ENCODE data around the gene PPP4R3C. TPM values are rescaled to one million over a fixed set of nuclear protein-coding genes. Genes with fewer than 3 reads are reported as not detected.
"Not testable (repeated sequence)": the region's sequence is repeated elsewhere in the genome, so short reads cannot be mapped to it uniquely, and the experiment has no call there.

PPP4R3C gene
- total RNA-seq, result not detected
- polyA plus RNA-seq, result not detected

GRCh38 chrX:27463187-27463586 is at the start of gene PPP4R3C:
Gene PPP4R3C, minus strand, starts transcription at chrX:27463341. Its CDS starts 45 bp downstream, at chrX:27463296.
- DNase-seq, result no peak
- H3K9me3 Mint-ChIP-seq, result peaks cover 0 to 8% (median 1%) of the 10 kb centered on the region in 8 donors
- H3K36me3 Mint-ChIP-seq, result no peaks in the 10 kb centered on the region
- no peaks in the 10 kb centered on the region for H3K36me3 ChIP-seq (ENCODE audit: insufficient read depth, low read length)
- no peaks in the 10 kb centered on the region for H3K9me3 ChIP-seq (ENCODE audit: control insufficient read depth in 1 of 2, low read length in 2 of 2)
- ChIA-PET POLR2A (ENCODE audit: partially characterized antibody) (no interaction called here), CTCF (ENCODE audit: partially characterized antibody) (no interaction called here)
- H3K4me1 ChIP-seq (ENCODE audit: insufficient read depth, low read length), result no peaks in the 10 kb centered on the region
- no peak within 1 kb of the TSS for H3K27ac Mint-ChIP-seq
- H3K27me3 Mint-ChIP-seq, result no peaks in the 10 kb centered on the region
- H3K4me3 ChIP-seq (ENCODE audit: low read length in 2 of 2), result no peak within 1 kb of the TSS
- H3K27me3 ChIP-seq (ENCODE audit: insufficient read depth, low read length), result no peaks in the 10 kb centered on the region
- H3K4me1 Mint-ChIP-seq, result no peaks in the 10 kb centered on the region
- H3K27ac ChIP-seq (ENCODE audit: low read depth, low read length), result no peak within 1 kb of the TSS
- no peak within 1 kb of the TSS for H3K4me3 Mint-ChIP-seq
- intact Hi-C loops (cut with micrococcal nuclease), result no loop called here

DNA sequence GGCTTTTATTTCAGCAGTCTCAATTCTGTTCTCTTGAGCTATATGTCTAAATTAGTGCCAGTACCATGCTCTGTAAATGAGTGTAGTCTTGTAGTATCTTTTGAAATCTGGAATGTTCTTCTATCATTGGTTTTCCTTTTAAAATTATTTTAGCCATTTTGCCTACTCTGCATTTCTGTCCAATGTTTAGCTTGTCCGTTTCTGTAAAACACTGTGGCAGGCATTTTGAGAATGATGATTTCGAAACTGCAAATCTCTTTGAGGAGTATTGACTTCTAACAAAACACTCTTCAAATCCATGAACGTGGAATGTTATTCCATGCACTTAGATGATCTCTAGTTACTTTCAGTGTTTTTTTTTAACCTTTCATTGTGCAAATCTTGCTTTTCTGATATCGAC is 28.3 kb upstream of the PPP4R3C start:
- Mint-ChIP-seq H3K27me3 (no peaks in the 10 kb centered on the region), H3K36me3 (no peaks in the 10 kb centered on the region), H3K9me3 (peaks cover 0 to 14% (median under 1%) of the 10 kb centered on the region in 8 donors), H3K4me3 (no peak overlapping the region), H3K27ac (no peak overlapping the region), H3K4me1 (no peaks in the 10 kb centered on the region)
- CTCF ChIA-PET (ENCODE audit: partially characterized antibody), result no interaction called here
- POLR2A ChIA-PET (ENCODE audit: partially characterized antibody), result no interaction called here
- Histone ChIP-seq H3K4me1 (ENCODE audit: insufficient read depth, low read length) (no peaks in the 10 kb centered on the region), H3K27ac (ENCODE audit: low read depth, low read length) (no peak overlapping the region), H3K4me3 (ENCODE audit: low read length in 2 of 2) (no peak overlapping the region), H3K36me3 (ENCODE audit: insufficient read depth, low read length) (no peaks in the 10 kb centered on the region), H3K9me3 (ENCODE audit: control insufficient read depth in 1 of 2, low read length in 2 of 2) (no peaks in the 10 kb centered on the region), H3K27me3 (ENCODE audit: insufficient read depth, low read length) (no peaks in the 10 kb centered on the region)
- intact Hi-C loops (cut with micrococcal nuclease), result no loop called here
- DNase-seq, result no peak

DNA sequence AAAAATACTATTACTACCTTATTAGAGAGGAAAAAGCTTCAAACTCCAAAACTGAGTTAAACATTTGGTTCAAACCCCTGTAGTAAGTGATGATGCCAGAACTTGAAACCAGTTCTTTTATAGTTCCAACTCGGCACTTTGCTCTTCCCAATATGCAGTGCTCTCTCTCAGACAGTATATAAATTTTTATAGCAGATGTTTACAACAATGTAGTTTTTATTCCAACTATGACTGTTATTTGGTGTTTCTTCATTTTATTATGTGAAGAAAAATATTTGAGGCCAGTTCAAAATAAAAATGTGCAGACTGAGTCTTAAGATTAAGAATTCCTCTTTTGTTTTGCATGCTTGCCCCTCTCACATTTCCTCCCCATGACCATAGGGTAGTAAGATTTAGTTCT is 2.9 kb upstream of the PPP4R3C start:
- Mint-ChIP-seq H3K4me1 (no peaks in the 10 kb centered on the region), H3K27ac (no peak overlapping the region), H3K27me3 (no peaks in the 10 kb centered on the region), H3K36me3 (no peaks in the 10 kb centered on the region), H3K9me3 (peaks cover 0 to 10% (median 0%) of the 10 kb centered on the region in 8 donors), H3K4me3 (no peak overlapping the region)
- no peaks in the 10 kb centered on the region for H3K9me3 ChIP-seq (ENCODE audit: control insufficient read depth in 1 of 2, low read length in 2 of 2)
- no peaks in the 10 kb centered on the region for H3K36me3 ChIP-seq (ENCODE audit: insufficient read depth, low read length)
- POLR2A ChIA-PET (ENCODE audit: partially characterized antibody), result no interaction called here
- H3K27ac ChIP-seq (ENCODE audit: low read depth, low read length), result no peak overlapping the region
- intact Hi-C loops (cut with micrococcal nuclease), result no loop called here
- H3K4me1 ChIP-seq (ENCODE audit: insufficient read depth, low read length), result no peaks in the 10 kb centered on the region
- no peaks in the 10 kb centered on the region for H3K27me3 ChIP-seq (ENCODE audit: insufficient read depth, low read length)
- CTCF ChIA-PET (ENCODE audit: partially characterized antibody), result no interaction called here
- no peak for DNase-seq
- no peak overlapping the region for H3K4me3 ChIP-seq (ENCODE audit: low read length in 2 of 2)

- no peak for DNase-seq
- intact Hi-C loops (cut with micrococcal nuclease), result no loop called here
- Histone ChIP-seq H3K27ac (ENCODE audit: low read depth, low read length) (no peak overlapping the region), H3K4me1 (ENCODE audit: insufficient read depth, low read length) (no peaks in the 10 kb centered on the region), H3K4me3 (ENCODE audit: low read length in 2 of 2) (no peak overlapping the region), H3K27me3 (ENCODE audit: insufficient read depth, low read length) (no peaks in the 10 kb centered on the region), H3K36me3 (ENCODE audit: insufficient read depth, low read length) (no peaks in the 10 kb centered on the region), H3K9me3 (ENCODE audit: control insufficient read depth in 1 of 2, low read length in 2 of 2) (no peaks in the 10 kb centered on the region)
- Mint-ChIP-seq H3K27ac (no peak overlapping the region), H3K4me3 (no peak overlapping the region), H3K9me3 (peaks cover 0 to 8% (median 1%) of the 10 kb centered on the region in 8 donors), H3K4me1 (no peaks in the 10 kb centered on the region), H3K36me3 (no peaks in the 10 kb centered on the region), H3K27me3 (no peaks in the 10 kb centered on the region)
- CTCF ChIA-PET (ENCODE audit: partially characterized antibody), result no interaction called here
- POLR2A ChIA-PET (ENCODE audit: partially characterized antibody), result no interaction called here
These were observed 1.9 kb upstream of the PPP4R3C start for GRCh38 chrX:27465036-27465435.

DNA sequence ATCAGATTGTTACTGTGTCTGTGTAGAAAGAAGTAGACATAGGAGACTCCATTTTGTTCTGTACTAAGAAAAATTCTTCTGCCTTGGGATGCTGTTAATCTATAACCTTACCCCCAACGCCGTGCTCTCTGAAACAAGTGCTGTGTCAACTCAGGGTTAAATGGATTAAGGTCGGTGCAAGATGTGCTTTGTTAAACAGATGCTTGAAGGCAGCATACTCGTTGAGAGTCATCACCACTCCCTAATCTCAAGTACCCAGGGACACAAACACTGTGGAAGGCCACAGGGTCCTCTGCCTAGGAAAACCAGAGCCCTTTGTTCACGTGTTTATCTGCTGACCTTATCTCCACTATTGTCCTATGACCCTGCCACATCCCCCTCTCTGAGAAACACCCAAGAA is 4.0 kb downstream of the PPP4R3C start:
- DNase-seq; H3K4me3 ChIP-seq (ENCODE audit: low read length in 2 of 2); H3K9me3 Mint-ChIP-seq; CTCF ChIA-PET (ENCODE audit: partially characterized antibody); H3K4me3 Mint-ChIP-seq; H3K27ac Mint-ChIP-seq; H3K4me1 Mint-ChIP-seq; POLR2A ChIA-PET (ENCODE audit: partially characterized antibody); intact Hi-C loops (cut with micrococcal nuclease); H3K27me3 ChIP-seq (ENCODE audit: insufficient read depth, low read length); H3K36me3 ChIP-seq (ENCODE audit: insufficient read depth, low read length); H3K4me1 ChIP-seq (ENCODE audit: insufficient read depth, low read length); H3K27me3 Mint-ChIP-seq; H3K27ac ChIP-seq (ENCODE audit: low read depth, low read length); H3K36me3 Mint-ChIP-seq; H3K9me3 ChIP-seq (ENCODE audit: control insufficient read depth in 1 of 2, low read length in 2 of 2): not testable (repeated sequence)

DNA sequence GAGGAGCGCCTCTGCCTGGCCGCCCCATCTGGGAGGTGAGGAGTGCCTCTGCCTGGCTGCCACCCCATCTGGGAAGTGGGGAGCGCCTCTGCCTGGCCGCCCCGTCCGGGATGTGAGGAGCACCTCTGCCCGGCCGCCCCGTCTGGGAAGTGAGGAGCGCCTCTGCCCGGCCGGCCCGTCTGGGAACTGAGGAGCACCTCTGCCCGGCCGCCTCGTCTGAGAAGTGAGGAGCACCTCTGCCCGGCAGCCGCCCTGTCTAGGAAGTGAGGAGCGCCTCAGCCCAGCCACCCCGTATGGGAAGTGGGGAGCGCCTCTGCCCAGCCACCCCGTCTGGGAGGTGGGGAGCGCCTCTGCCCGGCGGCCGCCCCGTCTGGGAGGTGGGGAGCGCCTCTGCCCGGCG is 4.6 kb downstream of the PPP4R3C start:
- H3K27ac Mint-ChIP-seq; H3K36me3 Mint-ChIP-seq; H3K4me3 Mint-ChIP-seq; H3K36me3 ChIP-seq (ENCODE audit: insufficient read depth, low read length); H3K4me1 Mint-ChIP-seq; H3K27ac ChIP-seq (ENCODE audit: low read depth, low read length); H3K27me3 ChIP-seq (ENCODE audit: insufficient read depth, low read length); intact Hi-C loops (cut with micrococcal nuclease); H3K4me3 ChIP-seq (ENCODE audit: low read length in 2 of 2); H3K4me1 ChIP-seq (ENCODE audit: insufficient read depth, low read length); CTCF ChIA-PET (ENCODE audit: partially characterized antibody); POLR2A ChIA-PET (ENCODE audit: partially characterized antibody); H3K27me3 Mint-ChIP-seq; H3K9me3 ChIP-seq (ENCODE audit: control insufficient read depth in 1 of 2, low read length in 2 of 2); H3K9me3 Mint-ChIP-seq; DNase-seq: not testable (repeated sequence)

DNA sequence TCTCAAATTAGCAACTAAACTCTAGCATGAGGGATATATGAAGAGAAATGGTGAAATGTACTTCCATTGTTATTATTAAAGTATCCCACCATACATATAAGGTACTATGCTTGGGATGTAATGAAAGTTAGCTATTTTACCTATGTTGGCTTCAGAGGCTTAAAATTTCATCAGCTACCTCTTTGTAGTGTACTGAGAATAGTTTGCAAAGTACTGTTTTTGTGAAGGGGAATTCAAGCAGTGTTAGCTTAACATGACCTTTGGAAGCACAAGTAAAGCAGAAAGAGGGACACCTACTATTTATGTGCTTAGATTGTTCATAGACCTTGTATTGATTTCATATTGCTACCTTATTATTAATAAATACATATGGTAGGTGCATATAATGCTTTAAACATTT is 11.8 kb downstream of the PPP4R3C start:
- ChIA-PET CTCF (ENCODE audit: partially characterized antibody) (no interaction called here), POLR2A (ENCODE audit: partially characterized antibody) (no interaction called here)
- H3K27ac ChIP-seq (ENCODE audit: low read depth, low read length), result no peak overlapping the region
- no peaks in the 10 kb centered on the region for H3K27me3 ChIP-seq (ENCODE audit: insufficient read depth, low read length)
- H3K4me1 ChIP-seq (ENCODE audit: insufficient read depth, low read length), result no peaks in the 10 kb centered on the region
- Mint-ChIP-seq H3K27ac (no peak overlapping the region), H3K27me3 (no peaks in the 10 kb centered on the region), H3K4me3 (no peak overlapping the region), H3K9me3 (peaks cover 0 to 11% (median under 1%) of the 10 kb centered on the region in 8 donors), H3K36me3 (no peaks in the 10 kb centered on the region), H3K4me1 (no peaks in the 10 kb centered on the region)
- H3K9me3 ChIP-seq (ENCODE audit: control insufficient read depth in 1 of 2, low read length in 2 of 2), result no peaks in the 10 kb centered on the region
- H3K36me3 ChIP-seq (ENCODE audit: insufficient read depth, low read length), result no peaks in the 10 kb centered on the region
- H3K4me3 ChIP-seq (ENCODE audit: low read length in 2 of 2), result no peak overlapping the region
- intact Hi-C loops (cut with micrococcal nuclease), result no loop called here
- no peak for DNase-seq

DNA sequence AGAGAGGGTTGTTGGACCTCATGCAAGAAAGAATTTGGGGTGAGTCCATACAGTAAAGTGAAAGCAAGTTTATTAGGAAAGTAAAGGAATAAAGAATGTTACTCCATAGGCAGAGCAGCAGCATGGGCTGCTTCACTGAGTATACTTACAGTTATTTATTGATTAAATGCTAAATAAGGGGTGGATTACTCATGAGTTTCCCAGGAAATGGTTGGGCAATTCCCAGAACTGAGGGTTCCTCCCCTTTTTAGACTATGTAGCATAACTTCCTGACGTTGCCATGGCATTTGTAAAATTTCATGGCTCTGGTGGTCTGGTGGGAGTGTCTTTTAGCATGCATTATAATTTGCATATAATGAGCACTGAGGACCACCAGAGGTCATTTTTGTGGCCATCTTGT is 16.7 kb downstream of the PPP4R3C start:
- H3K36me3 Mint-ChIP-seq, result no peaks in the 10 kb centered on the region
- POLR2A ChIA-PET (ENCODE audit: partially characterized antibody), result no interaction called here
- CTCF ChIA-PET (ENCODE audit: partially characterized antibody), result no interaction called here

More for the DNA sequence above, 16.7 kb downstream of the PPP4R3C start:
- Mint-ChIP-seq H3K4me3 (no peak overlapping the region), H3K27me3 (no peaks in the 10 kb centered on the region), H3K4me1 (peaks cover 0 to 13% (median 2%) of the 10 kb centered on the region in 4 donors), H3K27ac (no peak overlapping the region), H3K9me3 (peaks cover 0 to 5% (median 0%) of the 10 kb centered on the region in 8 donors)
- intact Hi-C loops (cut with micrococcal nuclease), result no loop called here
- no peaks in the 10 kb centered on the region for H3K36me3 ChIP-seq (ENCODE audit: insufficient read depth, low read length)
- H3K4me1 ChIP-seq (ENCODE audit: insufficient read depth, low read length), result no peaks in the 10 kb centered on the region
- H3K27ac ChIP-seq (ENCODE audit: low read depth, low read length), result no peak overlapping the region
- no peaks in the 10 kb centered on the region for H3K9me3 ChIP-seq (ENCODE audit: control insufficient read depth in 1 of 2, low read length in 2 of 2)
- DNase-seq, result no peak
- no peaks in the 10 kb centered on the region for H3K27me3 ChIP-seq (ENCODE audit: insufficient read depth, low read length)
- no peak overlapping the region for H3K4me3 ChIP-seq (ENCODE audit: low read length in 2 of 2)
